GM18951 (cell line): Measurements from ENCODE around the gene KIF26A.
"Not testable (repeated sequence)": the region's sequence is repeated elsewhere in the genome, so short reads cannot be mapped to it uniquely, and the experiment has no call there.

Experiments used
- POLR2A ChIP-seq: IDR thresholded peaks from 4 replicates; pipeline ENCODE4 v1.6.1; 2011; ENCODE audit warnings: mild to moderate bottlenecking; ENCODE audit not compliant: insufficient read length, insufficient read depth; ENCODE audit errors: extremely low read depth
- in situ Hi-C: fragments of 300-500 bp; cut with MboI; formaldehyde crosslinking; loops from one replicate; pipeline ENCODE4 v1.12.0; 2022; ENCODE audit warnings: low sequenced_read_pairs, mixed read lengths, inconsistent platforms; ENCODE audit not compliant: unreplicated experiment

Gene KIF26A

DNA sequence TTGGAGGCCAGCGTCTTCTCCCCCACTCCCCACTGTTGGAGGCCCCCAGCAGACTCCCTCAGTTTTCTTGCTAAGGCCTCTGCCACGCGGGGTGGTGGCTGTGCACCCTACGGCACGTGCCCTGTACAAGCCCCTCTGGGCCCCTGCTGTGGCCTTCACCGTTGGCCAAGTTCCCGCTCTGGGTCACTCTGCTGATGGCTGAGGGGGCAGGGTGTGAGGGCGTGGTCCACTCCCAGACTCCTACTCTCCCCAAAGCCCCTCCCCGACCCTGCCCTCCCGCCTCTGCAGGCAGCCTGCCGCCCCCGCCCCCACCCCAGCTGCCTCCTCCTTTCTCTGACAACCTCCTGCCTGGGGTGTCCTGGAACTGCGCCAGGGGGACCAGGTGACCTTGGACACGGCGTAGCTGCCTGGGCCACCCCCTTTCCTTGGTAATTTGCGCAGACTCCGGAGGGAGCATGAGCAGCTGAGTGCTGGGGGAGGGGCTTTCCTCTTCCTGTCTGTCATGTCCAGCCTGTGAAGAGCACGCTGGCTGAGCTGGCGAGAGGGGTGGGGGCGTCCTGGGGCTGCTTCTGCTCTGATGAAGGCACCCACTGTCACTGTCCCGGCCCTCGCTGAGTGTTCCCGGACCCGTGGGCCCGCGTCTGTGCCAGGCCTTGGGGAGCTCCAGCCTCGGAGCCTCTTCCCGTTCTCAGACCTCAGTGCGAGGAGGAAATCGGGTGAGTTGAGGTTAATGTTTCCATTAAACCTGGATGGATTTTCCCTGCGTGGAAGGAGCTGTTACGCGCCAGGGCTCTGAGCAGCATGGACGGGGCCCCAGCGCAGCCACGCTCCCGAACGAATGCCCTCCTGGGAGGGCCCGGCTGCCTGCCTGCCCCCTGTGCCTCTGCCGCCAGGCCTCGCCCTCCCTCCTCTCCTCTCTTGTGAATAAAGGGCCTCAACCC is 85.0 kb downstream of the KIF26A start:
- TF ChIP-seq POLR2A, result no peak
- in situ Hi-C loops, result no loop called here

DNA sequence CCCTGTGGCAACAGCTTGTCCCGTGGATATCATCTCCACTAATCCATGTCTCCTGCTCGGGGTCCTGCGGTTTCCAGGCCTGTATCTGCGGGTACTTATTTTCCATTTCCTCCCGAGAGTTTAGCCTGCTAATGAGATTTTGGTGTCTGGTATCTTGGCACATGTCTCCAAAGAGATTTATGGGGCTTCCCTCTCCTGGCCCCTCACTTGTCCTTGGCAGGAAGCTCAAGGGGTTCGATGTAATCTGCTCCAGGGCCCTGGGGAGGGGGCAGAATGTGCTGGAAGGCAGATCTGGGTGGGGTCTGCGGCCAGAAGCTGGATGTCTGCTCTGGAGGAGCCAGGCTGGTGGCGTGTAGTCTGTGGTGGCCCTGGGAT is 85.7 kb downstream of the KIF26A start:
- in situ Hi-C loops, result no loop called here
- no peak for TF ChIP-seq POLR2A

DNA sequence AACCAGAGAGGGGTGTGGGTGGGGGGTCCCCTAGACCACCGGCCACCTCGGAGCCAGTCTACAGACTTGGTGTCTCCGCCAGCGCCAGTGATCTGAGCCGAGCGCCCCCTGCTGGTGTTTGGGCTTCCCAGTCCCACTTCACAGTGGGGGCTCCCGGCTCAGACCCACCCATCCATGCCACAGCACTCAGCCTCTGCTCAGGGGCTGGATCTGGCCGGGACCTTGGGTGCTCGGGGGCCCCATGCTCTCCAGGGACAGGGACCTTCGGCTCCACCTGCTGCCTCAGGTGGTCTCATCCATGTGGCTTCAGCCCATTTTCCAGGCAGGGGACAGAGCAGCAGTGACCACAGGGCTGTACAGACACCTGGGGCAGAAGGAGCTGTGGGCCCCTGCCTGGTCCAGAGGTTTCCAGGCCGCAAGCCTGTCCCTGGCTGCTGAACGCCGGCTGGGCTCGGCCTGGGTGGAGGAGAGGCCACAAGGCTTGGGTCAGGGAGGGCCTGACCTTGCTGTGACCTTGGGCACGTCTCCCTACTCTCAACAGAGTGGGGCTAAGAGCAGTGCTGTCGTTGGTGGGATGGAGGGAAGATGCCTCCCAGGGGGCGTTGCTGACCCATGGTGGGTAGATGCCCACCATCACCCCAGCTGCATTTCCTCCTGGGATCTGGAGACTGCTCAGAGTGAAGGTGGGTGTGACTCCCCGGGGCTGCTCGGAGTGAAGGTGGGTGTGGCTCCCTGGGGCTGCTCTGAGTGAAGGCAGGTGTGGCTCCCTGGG is 86.3 kb downstream of the KIF26A start:
- in situ Hi-C loops, result no loop called here

GRCh38 chr14:104225278-104226190 is 87.1 kb downstream of the KIF26A start:
- in situ Hi-C loops, result not testable (repeated sequence)

More for the DNA sequence above, 86.3 kb downstream of the KIF26A start:
- TF ChIP-seq POLR2A, result no peak

- in situ Hi-C loops, result no loop called here
- TF ChIP-seq POLR2A, result no peak
Measured at GRCh38 chr14:104226421-104227383, 88.3 kb downstream of the KIF26A start.

GRCh38 chr14:104227806-104228205 is 89.4 kb downstream of the KIF26A start:
- in situ Hi-C loops, result no loop called here
- TF ChIP-seq POLR2A, result no peak

GRCh38 chr14:104228221-104228620 is 89.8 kb downstream of the KIF26A start:
- no peak for TF ChIP-seq POLR2A
- in situ Hi-C loops, result no loop called here

DNA sequence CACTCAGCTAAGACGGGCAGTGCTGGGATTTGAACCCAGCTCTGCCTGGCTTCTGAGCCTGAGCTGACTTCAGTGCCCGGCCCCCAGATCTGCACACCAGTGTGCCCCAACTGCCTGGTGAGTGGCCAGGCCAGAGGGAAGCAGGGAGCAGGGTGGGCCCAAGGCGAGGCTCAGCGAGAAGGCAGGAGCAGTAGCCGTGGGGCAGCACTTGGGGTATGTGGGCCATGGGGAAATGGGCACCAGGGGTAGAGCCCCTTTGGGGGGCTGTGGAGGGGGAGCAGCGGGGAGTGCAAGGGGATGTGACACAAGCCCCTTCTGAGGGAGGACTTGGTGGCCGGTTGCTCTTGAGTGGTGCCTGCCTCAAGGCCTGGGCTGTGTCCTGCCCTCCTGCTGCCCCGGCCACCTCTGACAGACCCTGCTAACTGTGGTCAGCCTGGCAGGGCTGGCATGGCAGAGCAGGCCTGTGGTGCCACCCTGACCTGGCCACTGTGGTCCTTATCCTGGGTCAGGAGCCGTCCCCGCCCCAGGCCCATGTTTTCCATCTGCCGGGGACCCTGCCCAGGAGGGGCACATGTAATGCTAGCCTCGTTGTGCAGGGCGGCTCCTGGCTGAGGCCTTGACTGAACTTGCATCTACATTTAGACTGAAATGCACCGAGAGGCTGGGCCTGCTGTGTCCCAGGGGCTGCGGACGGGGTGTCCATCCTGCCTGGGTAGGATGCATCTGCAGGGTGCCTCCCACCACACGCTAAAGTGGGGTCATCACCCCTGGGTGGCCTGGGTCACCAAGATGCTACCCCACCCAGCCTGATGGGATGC is 90.5 kb downstream of the KIF26A start:
- no peak for TF ChIP-seq POLR2A
- in situ Hi-C loops, result no loop called here

DNA sequence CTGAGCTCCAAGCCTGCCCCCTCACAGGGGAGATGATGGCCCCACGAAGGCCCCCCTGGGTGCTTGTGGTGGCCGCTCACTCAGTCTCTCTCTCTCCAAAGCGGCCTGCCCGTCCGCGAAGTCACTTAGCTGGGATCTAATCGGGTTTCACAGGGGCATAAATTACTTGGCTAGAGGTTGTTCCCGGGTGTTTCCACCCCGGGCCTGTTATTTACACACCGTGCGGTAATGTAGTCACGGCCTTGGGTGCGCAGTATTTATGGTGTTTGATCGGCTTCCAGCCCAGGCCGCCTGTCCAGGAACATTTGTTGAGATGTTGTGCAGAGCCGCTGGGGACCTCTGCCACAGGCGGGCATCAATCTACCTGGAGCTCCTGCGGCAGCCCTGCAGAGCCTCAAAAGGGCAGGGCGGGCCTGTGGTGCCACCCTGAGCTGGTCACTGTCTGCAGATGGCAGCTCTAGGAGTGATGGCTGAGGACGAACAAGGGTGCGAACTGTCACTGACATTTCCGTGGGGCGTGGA is 91.2 kb downstream of the KIF26A start:
- in situ Hi-C loops, result no loop called here
- no peak for TF ChIP-seq POLR2A

DNA sequence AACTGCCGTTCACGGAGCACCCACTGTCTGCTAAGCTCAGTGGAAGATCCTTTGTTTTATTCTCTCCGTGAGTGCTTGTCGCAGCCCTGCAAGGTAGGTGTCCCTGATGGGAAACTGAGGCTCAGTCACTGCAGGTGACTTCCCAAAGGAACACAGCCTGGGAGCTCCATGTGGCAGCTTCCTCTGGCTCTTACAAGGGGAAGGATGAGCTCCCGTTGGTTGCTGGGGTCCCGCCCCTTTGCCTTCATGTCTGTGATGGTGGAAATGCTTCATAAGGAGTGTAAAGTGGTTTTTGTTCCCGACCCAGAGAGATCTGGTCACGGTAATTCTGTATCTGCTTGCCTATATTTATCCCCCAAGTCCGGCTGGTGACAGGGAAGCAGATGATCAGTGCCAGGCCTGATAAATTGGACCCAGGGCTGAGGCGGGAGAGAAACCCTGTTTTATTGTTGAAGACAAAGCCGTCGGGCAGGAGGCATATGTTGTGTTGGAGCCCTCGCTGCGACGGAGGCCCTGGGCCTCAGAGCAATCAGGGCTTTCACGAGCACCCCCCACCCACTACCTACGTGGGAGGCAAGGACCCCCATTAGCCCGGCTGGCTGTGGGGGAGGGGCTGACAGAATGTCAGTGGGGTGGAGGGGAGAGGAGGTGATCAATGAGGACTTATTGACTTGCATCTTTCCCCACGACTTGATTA is 91.9 kb downstream of the KIF26A start:
- in situ Hi-C loops, result no loop called here
- TF ChIP-seq POLR2A, result no peak
